Aorta (tissue), 5 donors: ENCODE results near the gene TEX261. TPM values are rescaled to one million over a fixed set of nuclear protein-coding genes. Genes with fewer than 3 reads are reported as not detected.
"Not testable (repeated sequence)": the region's sequence is repeated elsewhere in the genome, so short reads cannot be mapped to it uniquely, and the experiment has no call there.

Experiments used
- ATAC-seq: fragments of 200-7000 bp; cut with Tn5 transposase; one replicate; pipeline ENCODE4 v1.9.1; 2022; ENCODE audit warnings: moderate library complexity; ENCODE audit not compliant: low FRiP score
- DNase-seq, 2 donors: peaks; one replicate each; pipeline ENCODE4 v3.0.0-alpha.2; 2020
- H3K27ac ChIP-seq, 2 donors: one replicate each; pipeline ENCODE4 v1.5.1; 2013; ENCODE audit warnings: low read length in 2 of 2, mild to moderate bottlenecking in 2 of 2, moderate library complexity in 2 of 2, control low read depth in 1 of 2, inconsistent platforms in 1 of 2, low read depth in 1 of 2
- H3K27me3 ChIP-seq, 2 donors: one replicate each; pipeline ENCODE4 v1.6.1; 2013; ENCODE audit warnings: control low read depth in 1 of 2, low read length in 1 of 2, mild to moderate bottlenecking in 1 of 2, moderate library complexity in 1 of 2; ENCODE audit not compliant: insufficient read depth in 2 of 2, control insufficient read depth in 1 of 2
- H3K36me3 ChIP-seq, 2 donors: one replicate each; pipeline ENCODE4 v1.6.1; 2013; ENCODE audit warnings: control low read depth in 1 of 2, low read length in 1 of 2, mild to moderate bottlenecking in 1 of 2; ENCODE audit not compliant: insufficient read depth in 2 of 2, control insufficient read depth in 1 of 2
- H3K4me1 ChIP-seq, 2 donors: one replicate each; pipeline ENCODE4 v1.6.1; 2013; ENCODE audit warnings: low read length in 2 of 2, control low read depth in 1 of 2, mild to moderate bottlenecking in 1 of 2, moderate library complexity in 1 of 2; ENCODE audit not compliant: insufficient read depth in 2 of 2, control insufficient read depth in 1 of 2
- H3K4me3 ChIP-seq, 2 donors: one replicate each; pipeline ENCODE4 v1.5.1; 2013; ENCODE audit warnings: low read length in 2 of 2, control low read depth in 1 of 2, mild to moderate bottlenecking in 1 of 2
- H3K9me3 ChIP-seq: one replicate; pipeline ENCODE4 v1.6.1; 2013; ENCODE audit warnings: mild to moderate bottlenecking, low read length; ENCODE audit not compliant: control insufficient read depth
- WGBS, 2 donors: extraction: QIAGEN DNeasy Blood & Tissue Kit; methylation state at CpG; one replicate each; pipeline ENCODE4 v1.1.7; 2013; 5-methylcytosine and 5-hydroxymethylcytosine counted together
- intact Hi-C, 2 donors: fragments of 100-400 bp; cut with DNase I; formaldehyde crosslinking; loops; one replicate each; pipeline versions ENCODE4 v1.14.2 to v1.15.0; 2022
- polyA plus RNA-seq, 2 donors: library from polyadenylated mRNA; stranded (reverse); fragments of 200-250 nt; gene quantifications; one replicate each; pipeline ENCODE4 v1.2.3, GENCODE V29; 2013
- total RNA-seq, 2 donors: library from RNA; stranded (reverse); fragmentation: NEBNext Ultra II Directional; extraction: Animal tissue kit (Norgen Biotek cat#: 25700); gene quantifications; one replicate each; pipeline ENCODE4 v1.2.1, GENCODE V29; 2021
- donor health status: healthy with polysubstance abuse.
- donor health status: Bipolar disorder and iron deficiency.
- donor health status: DM: no; HTN: no; CAD: no.
- donor health status: DM: no; HTN: no; CAD: no.
- donor health status: DM: yes; HTN: yes; CAD: no.

Gene TEX261
- total and polyA plus RNA-seq, 4 donors, result 26.8 to 58.1 (median 44.0) TPM

DNA sequence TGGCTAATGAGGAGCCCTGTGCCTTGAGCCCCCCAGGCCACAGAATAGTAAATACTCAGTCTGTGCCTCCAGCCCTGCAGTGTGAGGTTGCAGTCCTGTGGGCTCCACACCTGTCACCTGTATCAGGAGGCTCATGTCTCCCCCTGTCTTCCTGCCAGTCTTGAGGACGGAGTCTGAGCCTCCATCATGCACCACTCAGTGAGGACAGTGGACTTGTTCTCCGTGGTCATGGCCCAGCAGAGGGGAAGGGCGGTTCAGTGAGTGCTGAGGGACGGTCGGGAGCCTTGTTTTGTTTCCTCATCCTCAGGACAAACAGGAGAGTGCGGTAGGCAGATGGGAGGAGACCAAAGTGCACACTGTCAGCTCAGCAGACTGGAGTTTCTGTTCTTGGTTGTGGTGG lies 17.1 kb upstream of the TEX261 start:
- H3K9me3 ChIP-seq, H3K4me3 ChIP-seq, H3K4me1 ChIP-seq, DNase-seq, H3K27me3 ChIP-seq, H3K27ac ChIP-seq, H3K36me3 ChIP-seq, ATAC-seq, intact Hi-C loops: not testable (repeated sequence)
- WGBS, 2 donors, result 24 to 26% methylated on average over 6 of the region's 6 CpGs

DNA sequence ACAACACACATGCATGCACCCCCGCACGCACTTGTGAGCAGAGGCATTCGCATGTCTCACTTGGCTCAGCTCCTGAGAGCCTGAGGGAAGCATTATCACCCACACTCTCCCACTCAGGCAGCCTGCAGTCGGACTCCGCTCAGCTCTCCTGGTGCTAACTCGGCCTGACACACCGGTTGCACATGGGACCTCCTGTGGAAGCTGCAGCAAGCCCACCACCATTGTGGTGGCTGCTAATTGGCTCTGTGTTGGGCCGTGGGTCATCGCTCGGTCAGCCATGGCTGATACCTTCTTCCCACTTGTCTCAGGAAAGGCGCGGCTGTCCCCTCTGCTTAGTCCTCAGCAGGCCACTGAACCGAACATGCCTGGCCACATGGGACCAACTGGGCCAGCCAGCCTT lies 13.7 kb upstream of the TEX261 start:
- no peak overlapping the region for H3K27ac ChIP-seq
- intact Hi-C loops, result no loop called here
- H3K4me3 ChIP-seq, result no peak overlapping the region
- no peaks in the 10 kb centered on the region for H3K36me3 ChIP-seq
- H3K27me3 ChIP-seq, result no peaks in the 10 kb centered on the region
- no peaks in the 10 kb centered on the region for H3K4me1 ChIP-seq
- ATAC-seq, result no peak
- WGBS, 2 donors, result 89 to 90% methylated on average over 13 of the region's 13 CpGs
- no peak for DNase-seq
- H3K9me3 ChIP-seq, result peaks cover 2% of the 10 kb centered on the region

DNA sequence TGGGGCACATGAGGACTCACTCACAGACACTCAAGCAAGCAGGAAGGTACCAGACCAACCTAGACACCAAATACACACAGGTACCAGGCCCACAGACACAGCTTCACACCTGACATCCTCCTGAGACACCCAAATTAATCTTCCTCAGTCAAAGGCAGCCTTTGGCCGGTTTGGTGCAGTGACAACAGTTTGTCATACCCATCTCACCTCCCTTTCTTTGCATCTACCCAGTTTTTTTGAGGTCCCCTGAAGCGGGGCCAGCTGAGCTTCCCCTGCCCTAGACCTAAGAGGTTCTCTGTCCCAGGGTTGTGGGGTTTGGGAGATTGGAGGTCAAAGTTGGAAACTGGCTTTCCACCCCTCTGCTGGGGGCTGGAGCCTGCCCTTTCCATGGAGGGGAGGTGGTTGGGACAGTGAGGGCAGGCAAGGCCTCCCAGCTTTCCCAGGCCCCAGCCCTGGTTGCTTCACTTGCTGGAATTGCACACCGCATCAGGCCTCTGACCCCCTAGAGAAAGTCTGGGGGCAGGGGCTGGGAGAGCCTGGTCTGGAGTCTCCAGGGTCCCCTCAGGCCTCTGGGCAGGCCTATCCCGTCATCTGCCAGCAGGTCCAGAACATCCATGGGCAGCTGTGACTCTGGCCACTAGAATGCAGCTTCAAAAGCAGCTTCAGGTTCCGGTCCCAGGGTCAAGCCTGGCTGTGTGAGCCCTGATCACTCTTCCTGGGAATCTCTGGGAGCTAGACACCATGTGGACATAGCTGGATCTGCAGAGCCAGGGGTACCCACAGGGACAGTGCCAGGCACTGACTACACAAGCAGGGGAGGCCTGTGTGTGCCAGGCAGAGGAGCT lies 12.5 kb upstream of the TEX261 start:
- intact Hi-C loops, result no loop called here
- no peaks in the 10 kb centered on the region for H3K4me1 ChIP-seq
- H3K4me3 ChIP-seq, result no peak overlapping the region
- WGBS, 2 donors, result 83 to 89% methylated on average over 5 of the region's 5 CpGs
- H3K27ac ChIP-seq, result no peak overlapping the region
- ATAC-seq (no peak), DNase-seq (no peak)
- H3K9me3 ChIP-seq, result peaks cover 2% of the 10 kb centered on the region
- H3K27me3 ChIP-seq, result no peaks in the 10 kb centered on the region
- no peaks in the 10 kb centered on the region for H3K36me3 ChIP-seq

DNA sequence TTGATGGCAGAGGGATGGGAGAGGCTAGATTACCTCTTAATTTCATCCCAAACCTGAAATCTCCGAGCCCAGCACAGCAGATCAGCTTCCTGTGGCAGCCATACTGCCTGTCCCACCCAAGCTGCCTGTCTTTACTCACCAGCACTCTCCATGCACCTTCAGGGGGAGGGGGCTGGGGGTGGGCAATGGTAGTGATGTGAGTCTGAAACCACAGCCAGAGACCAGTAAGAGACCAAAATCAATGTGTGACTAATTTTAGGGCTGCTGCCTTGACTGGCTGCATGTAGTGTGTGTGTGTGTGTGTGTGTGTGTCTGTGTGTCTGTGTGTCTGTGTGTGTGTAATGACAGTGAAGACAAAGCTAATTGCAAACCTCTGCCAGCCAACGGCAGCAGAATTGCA lies 11.7 kb upstream of the TEX261 start:
- DNase-seq, result no peak
- no peak for ATAC-seq
- H3K4me3 ChIP-seq, result no peak overlapping the region
- 44 to 60% methylated on average over 2 of the region's 2 CpGs for WGBS, 2 donors
- no peaks in the 10 kb centered on the region for H3K36me3 ChIP-seq
- H3K27me3 ChIP-seq, result no peaks in the 10 kb centered on the region
- H3K9me3 ChIP-seq, result no peaks in the 10 kb centered on the region
- H3K4me1 ChIP-seq, result no peaks in the 10 kb centered on the region
- no peak overlapping the region for H3K27ac ChIP-seq
- intact Hi-C loops, result no loop called here

DNA sequence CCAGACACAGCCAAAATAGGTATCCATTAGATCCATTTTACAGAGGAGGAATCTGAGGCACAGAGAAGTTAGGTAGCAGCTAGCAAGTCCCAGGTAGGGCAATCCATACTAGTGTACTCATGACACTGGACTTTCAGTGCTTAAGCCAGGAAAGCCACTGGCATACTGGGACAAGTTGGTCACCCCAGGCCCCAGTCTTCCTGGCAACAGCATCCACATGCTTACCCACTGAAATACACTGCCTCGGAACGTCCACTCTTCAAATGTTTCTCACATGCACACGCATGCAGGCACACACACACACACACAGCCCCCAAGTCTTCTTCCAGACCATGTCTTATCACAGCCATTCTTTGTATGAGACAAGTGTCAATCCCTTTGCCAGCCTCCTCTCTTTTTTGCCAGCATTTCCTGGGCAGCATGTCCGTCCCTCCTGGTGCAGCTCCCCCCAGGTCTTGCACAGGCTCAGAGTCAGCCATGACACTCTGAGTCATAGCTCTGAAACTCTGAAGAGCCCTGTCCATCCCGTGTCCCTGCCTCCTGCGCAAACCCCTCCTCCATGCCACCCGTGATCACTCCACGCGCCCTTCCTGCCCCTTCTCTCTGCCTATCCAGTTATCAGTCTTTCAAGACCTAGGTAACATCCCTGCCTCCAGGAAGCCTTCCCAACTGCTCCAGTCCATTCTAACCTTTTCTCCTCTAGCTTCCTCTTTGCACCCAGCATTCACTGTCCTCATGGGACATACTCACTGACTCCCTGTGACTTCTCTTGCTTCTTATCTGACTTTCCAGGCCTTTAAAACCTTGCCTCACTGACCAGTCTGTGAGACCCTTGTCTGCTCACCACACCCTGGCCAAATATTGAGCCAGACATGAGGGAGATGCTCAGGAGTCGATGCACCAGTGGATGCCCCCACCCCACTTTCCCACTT lies 10.9 kb upstream of the TEX261 start:
- no peak overlapping the region for H3K27ac ChIP-seq
- no peaks in the 10 kb centered on the region for H3K4me1 ChIP-seq
- intact Hi-C loops, result no loop called here
- ATAC-seq (no peak), DNase-seq (no peak)
- H3K9me3 ChIP-seq, result no peaks in the 10 kb centered on the region
- H3K4me3 ChIP-seq, result no peak overlapping the region
- H3K36me3 ChIP-seq, result no peaks in the 10 kb centered on the region
- WGBS, 2 donors, result 76 to 77% methylated on average over 10 of the region's 10 CpGs
- no peaks in the 10 kb centered on the region for H3K27me3 ChIP-seq

DNA sequence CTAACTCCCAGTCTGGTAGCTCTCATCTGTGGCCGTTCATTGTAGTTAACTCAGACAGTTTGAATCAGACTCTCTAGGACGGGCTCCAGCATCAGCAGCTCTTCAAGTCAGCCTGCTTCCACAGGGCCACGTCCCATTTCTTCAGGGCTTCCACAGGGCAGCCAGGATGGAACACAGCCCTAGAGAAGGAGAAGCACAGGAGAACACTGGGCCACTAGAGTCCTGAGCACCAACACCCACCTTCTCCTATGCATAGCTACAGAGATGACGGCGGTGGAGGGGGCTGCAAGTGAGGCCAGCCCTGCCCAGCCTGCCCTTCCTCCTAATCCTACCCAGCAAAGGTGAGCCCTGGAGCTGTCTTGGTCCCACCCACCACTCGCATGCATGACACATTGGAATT lies 10.2 kb upstream of the TEX261 start:
- Histone ChIP-seq H3K27me3 (no peaks in the 10 kb centered on the region), H3K27ac (no peak overlapping the region), H3K4me3 (no peak overlapping the region), H3K36me3 (no peaks in the 10 kb centered on the region), H3K9me3 (no peaks in the 10 kb centered on the region), H3K4me1 (no peaks in the 10 kb centered on the region)
- ATAC-seq, result no peak
- no peak for DNase-seq
- intact Hi-C loops, result loop anchor here in 1 of 2 donors (5.0 kb wide), 1 partner anchor 43 kb away; no protein-coding TSS in a partner anchor
- 77 to 82% methylated on average over 6 of the region's 6 CpGs for WGBS, 2 donors

DNA sequence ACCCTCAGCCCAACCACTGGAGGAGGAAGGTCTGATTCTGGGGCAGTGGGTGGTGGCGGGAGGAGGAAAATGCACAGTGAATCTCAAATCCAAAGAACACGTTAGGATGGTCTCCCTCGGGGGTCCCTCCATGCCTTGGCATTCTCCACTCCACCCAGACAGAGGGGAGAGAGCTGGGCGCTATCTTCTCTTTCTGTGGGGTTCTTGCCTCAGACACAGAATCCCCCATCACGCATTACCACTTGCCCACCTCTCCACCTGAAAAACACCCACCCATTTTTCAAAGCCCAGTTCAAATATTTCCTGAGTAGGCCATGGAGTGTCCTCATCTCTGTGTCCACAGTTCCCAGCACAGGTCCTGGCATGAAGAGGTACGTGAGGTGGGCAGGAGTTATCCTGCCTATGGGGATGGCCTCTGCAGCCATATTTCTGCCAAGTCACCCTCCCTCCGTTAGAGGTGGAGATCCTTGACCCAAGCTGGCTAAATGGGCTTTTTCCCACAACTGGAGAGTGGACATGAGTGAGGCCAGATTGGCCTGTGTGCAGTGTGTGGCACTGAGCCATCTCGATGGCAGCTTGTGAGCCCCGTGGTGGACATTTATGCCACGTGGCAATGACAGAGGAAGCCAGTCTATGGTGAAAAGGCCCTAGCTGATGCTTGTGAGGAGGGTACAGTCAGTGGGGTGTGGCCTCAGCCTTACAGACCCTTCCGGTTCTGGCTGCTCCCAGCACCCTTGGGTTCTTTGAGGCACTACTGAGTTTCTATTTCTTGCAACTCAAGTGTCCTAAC lies 9.5 kb upstream of the TEX261 start:
- no peak for ATAC-seq
- Histone ChIP-seq H3K4me3 (no peak overlapping the region), H3K9me3 (no peaks in the 10 kb centered on the region), H3K27me3 (no peaks in the 10 kb centered on the region), H3K36me3 (no peaks in the 10 kb centered on the region), H3K4me1 (no peaks in the 10 kb centered on the region), H3K27ac (no peak overlapping the region)
- intact Hi-C loops, result loop anchor here in 1 of 2 donors (5.0 kb wide), 1 partner anchor 42 kb away; no protein-coding TSS in a partner anchor
- 80 to 81% methylated on average over 11 of the region's 11 CpGs for WGBS, 2 donors
- no peak for DNase-seq

DNA sequence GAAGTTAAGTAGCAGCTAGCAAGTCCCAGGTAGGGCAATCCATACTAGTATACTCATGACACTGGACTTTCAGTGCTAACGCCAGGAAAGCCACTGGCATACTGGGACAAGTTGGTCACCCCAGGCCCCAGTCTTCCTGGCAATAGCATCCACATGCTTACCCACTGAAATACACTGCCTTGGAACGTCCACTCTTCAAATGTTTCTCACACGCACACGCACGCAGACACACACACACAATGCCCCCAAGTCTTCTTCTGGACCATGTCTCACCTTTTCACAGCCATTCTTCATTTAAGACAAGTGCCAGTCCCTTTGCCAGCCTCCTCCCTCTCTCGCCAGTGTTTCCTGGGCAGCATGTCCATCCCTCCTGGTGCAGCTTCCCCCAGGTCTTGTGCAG lies 8.7 kb upstream of the TEX261 start:
- no peak for ATAC-seq
- Histone ChIP-seq H3K27ac (no peak overlapping the region), H3K4me1 (no peaks in the 10 kb centered on the region), H3K9me3 (no peaks in the 10 kb centered on the region), H3K4me3 (no peak overlapping the region), H3K36me3 (no peaks in the 10 kb centered on the region), H3K27me3 (no peaks in the 10 kb centered on the region)
- intact Hi-C loops, result loop anchor here in 1 of 2 donors (5.0 kb wide), 1 partner anchor 41 kb away; no protein-coding TSS in a partner anchor
- 68 to 79% methylated on average over 6 of the region's 6 CpGs for WGBS, 2 donors
- no peak for DNase-seq
